Measurements from ENCODE around the gene LMNTD1. TPM values are rescaled to one million over a fixed set of nuclear protein-coding genes. Genes with fewer than 3 reads are reported as not detected.
A peak's percentile ranks its signal among the peaks of the same experiment; 100 is the strongest.

LMNTD1 gene
- total RNA-seq, 2 donors from 2014 or later: not detected

GRCh38 chr12:25557830-25558436 is 4.8 kb upstream of the LMNTD1 start:
- no peak for ATAC-seq
- peak in 1 of 2 donors; percentile 9 for DNase-seq
- intact Hi-C loops (cut with DNase I, micrococcal nuclease): no loop called here

DNA sequence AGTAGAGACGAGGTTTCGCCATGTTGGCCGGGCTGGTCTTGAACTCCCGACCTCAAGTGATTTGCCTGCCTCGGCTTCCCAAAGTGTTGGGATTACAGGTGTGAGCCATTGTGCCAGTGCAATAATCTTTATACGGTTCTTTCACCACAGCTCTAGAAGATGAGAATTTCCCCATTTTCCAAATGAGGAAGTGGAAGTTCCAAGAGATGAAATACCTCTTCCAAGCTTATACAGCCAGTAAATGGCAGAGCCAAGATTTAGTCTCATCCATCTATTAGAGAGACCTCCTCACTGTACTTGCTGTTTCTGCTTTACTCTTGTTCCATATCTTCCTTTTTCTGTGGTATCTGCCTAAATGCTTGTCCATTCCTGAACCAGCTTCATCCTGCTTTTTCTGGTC is 3.1 kb upstream of the LMNTD1 start:
- ATAC-seq: no peak
- intact Hi-C loops (cut with DNase I, micrococcal nuclease): no loop called here
- no peak for DNase-seq

- intact Hi-C loops (cut with DNase I, micrococcal nuclease): no loop called here
- no peak for ATAC-seq
These were observed 402 bp downstream of the LMNTD1 start for GRCh38 chr12:25552681-25553080.

GRCh38 chr12:25550186-25550585 is 2.9 kb downstream of the LMNTD1 start:
- intact Hi-C loops (cut with DNase I, micrococcal nuclease): no loop called here
- DNase-seq (no peak), ATAC-seq (no peak)

More at GRCh38 chr12:25552681-25553080, 402 bp downstream of the LMNTD1 start:
- no peak for DNase-seq

DNA sequence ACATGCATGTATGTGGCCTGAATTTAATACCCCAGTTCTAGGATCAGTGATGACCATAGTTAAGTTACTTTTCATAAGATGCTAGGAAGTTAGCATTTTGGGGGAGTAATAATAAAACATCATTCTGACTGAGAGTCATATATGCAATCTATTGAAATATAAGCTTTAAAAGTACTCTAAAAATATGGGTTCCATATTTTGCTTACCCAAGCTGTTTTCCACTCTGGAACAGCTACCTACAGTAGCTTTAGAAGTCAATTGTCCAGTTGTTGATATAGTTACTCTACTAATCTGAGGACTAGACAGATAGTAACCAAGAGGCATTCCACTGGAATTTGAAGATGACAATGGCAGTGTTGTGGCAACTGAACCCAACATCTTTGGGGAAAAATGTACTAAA is 4.0 kb downstream of the LMNTD1 start:
- intact Hi-C loops (cut with DNase I, micrococcal nuclease): no loop called here
- ATAC-seq (no peak), DNase-seq (no peak)

GRCh38 chr12:25546318-25546717 is 6.8 kb downstream of the LMNTD1 start:
- intact Hi-C loops (cut with DNase I, micrococcal nuclease): no loop called here
- ATAC-seq (no peak), DNase-seq (no peak)

DNA sequence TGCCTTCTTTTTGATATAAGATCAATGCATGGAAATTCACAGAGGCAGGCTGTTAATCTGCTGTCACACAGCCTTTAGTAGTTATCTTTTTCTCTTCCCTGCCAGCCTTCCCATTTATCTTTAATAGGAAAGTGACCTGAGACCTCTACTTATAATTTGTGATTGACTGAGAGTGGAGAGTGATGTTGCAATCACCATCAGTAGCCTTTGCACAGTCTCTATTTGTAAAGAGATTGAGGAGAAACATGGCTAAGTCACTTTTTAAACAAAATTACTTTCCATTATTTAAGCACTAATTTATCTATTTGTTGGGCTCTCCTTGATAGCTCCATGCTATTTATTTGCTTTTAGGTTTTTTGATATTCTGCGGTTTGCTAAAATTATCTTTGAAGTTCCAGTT is 19.9 kb downstream of the LMNTD1 start:
- ATAC-seq (no peak), DNase-seq (no peak)
- intact Hi-C loops (cut with DNase I, micrococcal nuclease): no loop called here

DNA sequence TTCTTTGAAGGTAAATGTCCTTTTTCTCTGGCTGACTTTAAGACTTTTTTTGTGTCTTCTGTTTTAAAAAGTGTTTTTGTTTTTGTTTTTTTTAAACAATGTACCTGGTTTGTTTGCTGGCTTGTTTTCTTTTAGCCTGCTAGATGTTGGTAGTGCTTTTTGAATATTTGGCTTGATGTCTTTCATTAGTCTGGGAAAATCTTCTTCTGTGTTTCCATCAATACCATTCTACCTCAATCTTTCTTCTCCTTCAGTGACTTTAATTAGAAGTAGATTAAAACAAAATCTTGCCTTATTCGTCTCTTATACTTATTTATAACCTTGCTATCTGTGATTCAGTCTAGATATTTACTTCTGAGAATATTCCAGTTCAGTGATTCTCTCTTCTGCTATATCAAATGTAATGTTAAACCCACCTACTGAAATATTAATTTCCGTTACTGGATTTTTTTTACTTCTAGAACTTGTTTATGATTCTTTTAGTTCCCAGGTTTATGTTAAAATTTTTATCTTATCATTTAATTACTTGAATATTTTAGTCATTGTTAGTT is 21.5 kb downstream of the LMNTD1 start:
- intact Hi-C loops (cut with DNase I, micrococcal nuclease): no loop called here
- DNase-seq: no peak
- no peak for ATAC-seq

DNA sequence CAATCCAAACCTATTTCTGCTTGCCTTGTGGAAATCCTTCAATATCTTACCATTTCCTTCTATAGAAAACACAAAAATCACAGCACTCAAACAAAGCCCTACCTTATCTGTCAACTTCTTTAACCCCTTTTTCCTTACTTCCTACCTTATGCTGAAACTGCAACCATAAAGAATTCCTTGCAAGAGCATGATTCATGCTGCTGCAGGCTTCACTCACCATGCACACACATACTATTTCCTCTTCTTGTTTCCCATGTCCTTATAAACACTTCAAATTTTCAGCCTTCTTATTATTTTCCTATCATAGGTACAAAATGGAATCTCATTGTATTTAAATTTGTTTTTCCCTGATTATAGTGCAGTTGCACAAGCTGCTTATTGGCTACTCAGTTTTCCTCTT is 23.3 kb downstream of the LMNTD1 start:
- DNase-seq (no peak), ATAC-seq (no peak)
- intact Hi-C loops (cut with DNase I, micrococcal nuclease): no loop called here

GRCh38 chr12:25526778-25527177 is 26.3 kb downstream of the LMNTD1 start:
- DNase-seq (no peak), ATAC-seq (no peak)
- intact Hi-C loops (cut with DNase I, micrococcal nuclease): no loop called here

DNA sequence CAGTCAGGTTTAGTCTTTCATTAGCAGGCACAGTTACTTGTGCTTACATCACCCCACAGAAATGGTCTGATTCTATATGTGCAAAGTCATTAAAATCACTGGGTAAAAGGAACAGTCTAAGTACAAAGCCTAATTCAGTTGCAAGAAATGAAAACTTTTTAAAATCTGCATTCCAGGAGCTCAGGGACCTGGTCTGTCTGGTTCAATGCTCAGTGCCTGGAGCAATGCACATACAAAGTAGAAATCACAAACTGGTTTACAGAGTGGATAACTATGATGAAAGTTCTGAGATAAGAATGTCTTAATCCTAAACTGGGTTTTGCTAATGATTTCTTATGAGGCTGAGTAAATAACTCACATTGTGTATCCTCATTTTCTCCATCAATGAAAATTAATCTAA is 28.7 kb downstream of the LMNTD1 start:
- ATAC-seq (no peak), DNase-seq (no peak)
- intact Hi-C loops (cut with DNase I, micrococcal nuclease): no loop called here

DNA sequence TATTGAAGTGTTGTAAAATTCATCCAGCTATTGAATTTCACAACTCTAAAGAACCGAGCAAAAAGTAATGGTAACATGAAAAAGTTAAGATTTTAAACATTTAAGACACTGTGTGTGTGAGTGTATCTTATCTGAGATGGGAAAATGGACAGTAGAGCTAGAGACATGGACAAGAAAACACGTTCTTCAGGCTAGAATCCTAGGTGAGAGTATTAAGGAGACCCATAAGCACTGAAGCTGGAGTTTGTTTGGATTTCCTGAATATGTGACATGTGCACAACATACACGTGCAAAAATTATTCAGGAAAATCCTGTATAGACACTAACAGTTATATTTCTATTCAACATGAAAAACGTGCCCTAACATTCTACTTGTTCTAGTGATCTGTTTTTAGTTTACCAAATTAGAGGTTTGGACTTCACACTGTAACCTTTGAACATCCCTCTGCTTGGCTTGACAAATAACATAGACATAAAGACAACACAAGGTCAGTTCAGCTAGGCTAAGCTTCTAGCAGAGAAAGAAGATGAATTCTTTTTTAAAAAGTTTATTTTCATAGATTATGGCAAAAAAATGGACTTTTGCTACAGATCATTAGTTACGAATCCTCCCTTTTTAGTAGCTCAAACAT is 31.3 kb downstream of the LMNTD1 start:
- ATAC-seq: no peak
- DNase-seq: no peak
- intact Hi-C loops (cut with DNase I, micrococcal nuclease): no loop called here

GRCh38 chr12:25518512-25518911 is 34.6 kb downstream of the LMNTD1 start:
- intact Hi-C loops (cut with DNase I, micrococcal nuclease): no loop called here
- DNase-seq (no peak), ATAC-seq (no peak)

GRCh38 chr12:25504744-25505143 is 48.3 kb downstream of the LMNTD1 start:
- DNase-seq (no peak), ATAC-seq (no peak)
- intact Hi-C loops (cut with DNase I, micrococcal nuclease): no loop called here

GRCh38 chr12:25503666-25504065 is 49.4 kb downstream of the LMNTD1 start:
- DNase-seq: no peak
- intact Hi-C loops (cut with DNase I, micrococcal nuclease): no loop called here
- no peak for ATAC-seq

GRCh38 chr12:25502596-25502995 is 50.5 kb downstream of the LMNTD1 start:
- ATAC-seq: no peak

GRCh38 chr12:25502118-25502517 is 51.0 kb downstream of the LMNTD1 start:
- ATAC-seq (no peak), DNase-seq (no peak)
- intact Hi-C loops (cut with DNase I, micrococcal nuclease): no loop called here

More at GRCh38 chr12:25502596-25502995, 50.5 kb downstream of the LMNTD1 start:
- intact Hi-C loops (cut with DNase I, micrococcal nuclease): no loop called here
- DNase-seq: no peak

- ATAC-seq (no peak), DNase-seq (no peak)
- intact Hi-C loops (cut with DNase I, micrococcal nuclease): no loop called here
These were observed 51.5 kb downstream of the LMNTD1 start for GRCh38 chr12:25501549-25501948.

GRCh38 chr12:25500651-25501050 is 52.4 kb downstream of the LMNTD1 start:
- DNase-seq (no peak), ATAC-seq (no peak)
- intact Hi-C loops (cut with DNase I, micrococcal nuclease): no loop called here

DNA sequence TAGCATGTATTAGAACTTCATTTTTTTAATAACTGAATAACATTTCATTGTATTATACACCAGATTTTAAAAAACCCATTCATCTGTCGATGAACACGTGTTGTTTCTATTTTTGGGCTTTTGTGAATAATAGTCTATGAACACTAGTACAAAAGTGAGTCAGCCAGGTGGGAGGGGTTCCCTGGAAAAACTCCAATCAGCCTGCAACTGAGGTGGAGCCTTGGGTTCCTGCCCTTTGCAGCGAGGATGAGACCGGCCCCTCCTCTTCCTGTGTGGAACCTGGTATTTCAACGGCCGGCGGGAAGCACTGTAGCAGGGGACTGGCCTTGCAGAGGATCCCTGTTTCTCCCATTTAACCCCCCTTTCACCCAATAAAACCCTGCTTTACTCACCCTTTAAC is 56.1 kb downstream of the LMNTD1 start:
- intact Hi-C loops (cut with DNase I, micrococcal nuclease): no loop called here
- ATAC-seq: no peak

GRCh38 chr12:25496098-25496587 is 56.9 kb downstream of the LMNTD1 start:
- ATAC-seq (no peak), DNase-seq (no peak)
- intact Hi-C loops (cut with DNase I, micrococcal nuclease): no loop called here

More for the DNA sequence above, 56.1 kb downstream of the LMNTD1 start:
- no peak for DNase-seq
